Cerebellar cortex (tissue), 1 donor: ENCODE results near the gene GJD4.

Source experiments
- DNase-seq: peaks from one replicate; pipeline ENCODE4 v3.0.0-alpha.2; 2015; ENCODE audit warnings: low spot score

GJD4 gene

GRCh38 chr10:35657621-35658020, 52.5 kb downstream of the GJD4 start:
- DNase-seq, result no peak
